Measurements from ENCODE around the gene CCDC91.

DNA sequence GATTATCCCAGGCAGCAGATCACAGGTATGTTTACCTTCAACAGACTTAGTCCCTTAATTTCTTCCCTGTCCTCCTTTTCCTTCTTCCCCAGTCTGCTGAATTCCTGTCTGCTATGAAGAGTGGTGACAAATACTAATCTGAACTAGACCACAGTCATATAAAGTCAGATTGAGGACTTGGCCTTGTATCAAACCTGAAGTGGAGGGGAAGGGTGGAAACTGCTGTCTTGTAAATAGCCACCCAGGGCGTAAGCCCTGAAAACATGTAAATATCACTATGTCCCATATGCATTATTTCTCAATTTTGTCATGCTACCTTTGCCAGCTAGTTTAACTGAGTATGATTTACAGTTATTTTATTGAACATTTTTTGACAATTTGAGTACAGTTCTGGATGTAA is 368.0 kb downstream of the CCDC91 start:
- TF ChIP-seq, protein P1, sequence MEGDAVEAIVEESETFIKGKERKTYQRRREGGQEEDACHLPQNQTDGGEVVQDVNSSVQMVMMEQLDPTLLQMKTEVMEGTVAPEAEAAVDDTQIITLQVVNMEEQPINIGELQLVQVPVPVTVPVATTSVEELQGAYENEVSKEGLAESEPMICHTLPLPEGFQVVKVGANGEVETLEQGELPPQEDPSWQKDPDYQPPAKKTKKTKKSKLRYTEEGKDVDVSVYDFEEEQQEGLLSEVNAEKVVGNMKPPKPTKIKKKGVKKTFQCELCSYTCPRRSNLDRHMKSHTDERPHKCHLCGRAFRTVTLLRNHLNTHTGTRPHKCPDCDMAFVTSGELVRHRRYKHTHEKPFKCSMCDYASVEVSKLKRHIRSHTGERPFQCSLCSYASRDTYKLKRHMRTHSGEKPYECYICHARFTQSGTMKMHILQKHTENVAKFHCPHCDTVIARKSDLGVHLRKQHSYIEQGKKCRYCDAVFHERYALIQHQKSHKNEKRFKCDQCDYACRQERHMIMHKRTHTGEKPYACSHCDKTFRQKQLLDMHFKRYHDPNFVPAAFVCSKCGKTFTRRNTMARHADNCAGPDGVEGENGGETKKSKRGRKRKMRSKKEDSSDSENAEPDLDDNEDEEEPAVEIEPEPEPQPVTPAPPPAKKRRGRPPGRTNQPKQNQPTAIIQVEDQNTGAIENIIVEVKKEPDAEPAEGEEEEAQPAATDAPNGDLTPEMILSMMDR (IDR thresholded peaks at IDR 0.05) = no peak
- no peak for TF ChIP-seq POLR2A (IDR thresholded peaks at IDR 0.05)
